SK-N-SH (cell line): Measurements from ENCODE around the gene ZBTB49. TPM values are rescaled to one million over a fixed set of nuclear protein-coding genes. Genes with fewer than 3 reads are reported as not detected.

Source experiments
- USF2 ChIP-seq: fragments of 150-350 bp; IDR thresholded peaks from 2 replicates; pipeline ENCODE4 v1.6.1; 2017; ENCODE audit warnings: antibody characterized with exemption, low read length, low read depth, borderline replicate concordance
- polyA plus RNA-seq, 3 experiments: library from polyadenylated mRNA; depleted of rRNA; stranded (reverse); fragments of >200 nt; gene quantifications; 2 replicates each; pipeline ENCODE4 v1.2.3, GENCODE V29; 2012

The ZBTB49 gene
- polyA plus RNA-seq, 1 of the 3 experiments (the other 2 are of a cell fraction): 3.1 TPM

- no peak for TF ChIP-seq USF2
Measured at GRCh38 chr4:4368809-4369580, 78.9 kb downstream of the ZBTB49 start (continued).

Other genes starting within 250 kb of the ZBTB49 start
- gene OTOP1, start 63.3 kb upstream of the ZBTB49 start, polyA plus RNA-seq (2012; rRNA removed): not detected in 2 replicates
- gene TMEM128, start 42.0 kb upstream of the ZBTB49 start, polyA plus RNA-seq (2012; rRNA removed): 33.7 and 44.5 TPM in 2 replicates
- gene LYAR, start 97 bp upstream of the ZBTB49 start, polyA plus RNA-seq (2012; rRNA removed): 9.2 and 11.2 TPM in 2 replicates
- gene NSG1, start 96.9 kb downstream of the ZBTB49 start, polyA plus RNA-seq (2012; rRNA removed): 10.4 and 11.4 TPM in 2 replicates